ENCODE measurements around the gene TMEM182. TPM values are rescaled to one million over a fixed set of nuclear protein-coding genes. Genes with fewer than 3 reads are reported as not detected.

The TMEM182 gene
- polyA plus RNA-seq, 1 experiment, result 2.6 TPM

DNA sequence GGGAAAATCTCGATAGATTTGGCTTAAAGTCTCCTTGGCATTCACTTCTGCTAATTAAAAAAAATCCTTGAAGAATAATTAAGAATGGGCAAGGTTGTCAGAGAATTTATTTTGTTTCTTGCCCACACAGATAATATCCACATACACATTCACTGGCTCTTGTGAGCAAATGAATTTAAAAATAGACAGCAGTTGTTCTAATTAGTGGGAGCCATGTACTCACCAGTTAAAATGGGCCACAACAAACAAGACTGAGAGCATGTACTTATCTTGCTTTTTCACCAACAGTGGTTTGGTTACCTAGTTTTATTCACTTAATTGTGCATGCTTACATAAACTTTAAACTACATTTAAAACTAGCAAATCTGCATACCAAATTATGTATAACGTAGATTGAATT, 53.5 kb downstream of the TMEM182 start:
- H3K4me3 ChIP-seq (ENCODE audit: low read depth, low read length), result no peak overlapping the region
- TF ChIP-seq, protein P1, sequence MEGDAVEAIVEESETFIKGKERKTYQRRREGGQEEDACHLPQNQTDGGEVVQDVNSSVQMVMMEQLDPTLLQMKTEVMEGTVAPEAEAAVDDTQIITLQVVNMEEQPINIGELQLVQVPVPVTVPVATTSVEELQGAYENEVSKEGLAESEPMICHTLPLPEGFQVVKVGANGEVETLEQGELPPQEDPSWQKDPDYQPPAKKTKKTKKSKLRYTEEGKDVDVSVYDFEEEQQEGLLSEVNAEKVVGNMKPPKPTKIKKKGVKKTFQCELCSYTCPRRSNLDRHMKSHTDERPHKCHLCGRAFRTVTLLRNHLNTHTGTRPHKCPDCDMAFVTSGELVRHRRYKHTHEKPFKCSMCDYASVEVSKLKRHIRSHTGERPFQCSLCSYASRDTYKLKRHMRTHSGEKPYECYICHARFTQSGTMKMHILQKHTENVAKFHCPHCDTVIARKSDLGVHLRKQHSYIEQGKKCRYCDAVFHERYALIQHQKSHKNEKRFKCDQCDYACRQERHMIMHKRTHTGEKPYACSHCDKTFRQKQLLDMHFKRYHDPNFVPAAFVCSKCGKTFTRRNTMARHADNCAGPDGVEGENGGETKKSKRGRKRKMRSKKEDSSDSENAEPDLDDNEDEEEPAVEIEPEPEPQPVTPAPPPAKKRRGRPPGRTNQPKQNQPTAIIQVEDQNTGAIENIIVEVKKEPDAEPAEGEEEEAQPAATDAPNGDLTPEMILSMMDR (IDR thresholded peaks at IDR 0.05; ENCODE audit: insufficient read depth, low read depth, low read length), result no peak
- H3K36me3 ChIP-seq (ENCODE audit: control insufficient read depth, insufficient read depth, low read length), result no peaks in the 10 kb centered on the region
- CTCF ChIA-PET, result interaction anchor here (2.4 kb wide), 1 partner anchor 10 kb away, joined by 13 read pairs; no protein-coding TSS in a partner anchor
- no peak for DNase-seq (ENCODE audit: low read depth)
- POLR2A ChIA-PET, result no interaction called here
- H3K27me3 ChIP-seq (ENCODE audit: control insufficient read depth, insufficient read depth, low read length), result no peaks in the 10 kb centered on the region

DNA sequence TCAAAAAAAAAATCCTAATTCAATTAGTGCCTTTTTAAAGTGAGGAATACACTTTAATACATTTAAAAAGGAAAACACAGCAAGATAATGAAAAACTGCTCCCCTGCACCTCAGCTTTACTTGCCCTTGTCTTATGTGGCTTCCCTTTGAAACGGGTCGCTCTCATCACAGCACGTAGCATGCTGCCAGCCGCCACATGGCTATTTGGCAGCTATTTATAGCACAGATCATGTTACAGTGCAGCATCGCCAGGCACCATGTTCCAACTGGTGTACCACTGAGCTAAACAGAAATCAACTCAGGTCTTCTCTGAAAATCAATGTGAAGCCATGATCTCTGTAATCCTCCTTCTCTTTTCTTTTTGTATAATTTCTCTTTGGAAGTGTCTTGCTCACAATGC, 65.1 kb downstream of the TMEM182 start:
- Histone ChIP-seq H3K36me3 (ENCODE audit: control insufficient read depth, insufficient read depth, low read length) (no peaks in the 10 kb centered on the region), H3K4me3 (ENCODE audit: low read depth, low read length) (no peak overlapping the region), H3K27me3 (ENCODE audit: control insufficient read depth, insufficient read depth, low read length) (no peaks in the 10 kb centered on the region)
- POLR2A ChIA-PET, result no interaction called here
- CTCF ChIA-PET, result interaction anchor here (1.0 to 1.4 kb wide), 4 partner anchors 9 to 15 kb away, joined by 3 to 5 read pairs (median 4); no protein-coding TSS in a partner anchor
- TF ChIP-seq, protein P1 (IDR thresholded peaks at IDR 0.05; ENCODE audit: insufficient read depth, low read depth, low read length), result no peak
- DNase-seq (ENCODE audit: low read depth), result no peak

DNA sequence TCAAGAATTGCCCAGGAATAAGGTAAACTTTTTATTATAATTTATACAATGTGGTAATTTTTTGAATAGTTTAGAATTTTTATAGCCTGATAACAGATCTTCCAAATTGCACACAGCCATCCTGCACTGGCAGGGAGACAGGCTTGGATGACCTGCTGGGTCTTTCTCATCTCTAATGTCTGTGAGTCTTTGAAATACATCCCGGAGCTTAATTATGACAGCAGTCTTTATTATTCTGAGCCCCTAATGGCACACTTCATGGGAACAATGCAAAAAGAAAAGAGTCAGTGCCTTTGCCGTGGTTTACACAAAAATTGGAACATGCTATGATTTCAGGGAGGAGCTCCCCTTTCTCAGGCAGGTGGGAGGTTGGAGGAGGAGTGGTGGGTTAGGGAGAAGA, 71.0 kb downstream of the TMEM182 start:
- Histone ChIP-seq H3K27me3 (ENCODE audit: control insufficient read depth, insufficient read depth, low read length) (no peaks in the 10 kb centered on the region), H3K36me3 (ENCODE audit: control insufficient read depth, insufficient read depth, low read length) (no peaks in the 10 kb centered on the region), H3K4me3 (ENCODE audit: low read depth, low read length) (no peak overlapping the region)
- TF ChIP-seq, protein P1 (IDR thresholded peaks at IDR 0.05; ENCODE audit: insufficient read depth, low read depth, low read length), result no peak
- no peak for DNase-seq (ENCODE audit: low read depth)
- ChIA-PET CTCF (interaction anchor here (1.1 kb wide), 1 partner anchor 79 kb away, joined by 4 read pairs; no protein-coding TSS in a partner anchor), POLR2A (no interaction called here)

- Histone ChIP-seq H3K36me3 (ENCODE audit: control insufficient read depth, insufficient read depth, low read length) (no peaks in the 10 kb centered on the region), H3K27me3 (ENCODE audit: control insufficient read depth, insufficient read depth, low read length) (no peaks in the 10 kb centered on the region), H3K4me3 (ENCODE audit: low read depth, low read length) (no peak overlapping the region)
- ChIA-PET CTCF (interaction anchor here (0.6 kb wide), 1 partner anchor 68 kb away, joined by 3 read pairs; no protein-coding TSS in a partner anchor), POLR2A (no interaction called here)
- no peak for DNase-seq (ENCODE audit: low read depth)
- TF ChIP-seq, protein P1 (IDR thresholded peaks at IDR 0.05; ENCODE audit: insufficient read depth, low read depth, low read length), result no peak
Measured at GRCh38 chr2:102834523-102835273, 72.9 kb downstream of the TMEM182 start.

DNA sequence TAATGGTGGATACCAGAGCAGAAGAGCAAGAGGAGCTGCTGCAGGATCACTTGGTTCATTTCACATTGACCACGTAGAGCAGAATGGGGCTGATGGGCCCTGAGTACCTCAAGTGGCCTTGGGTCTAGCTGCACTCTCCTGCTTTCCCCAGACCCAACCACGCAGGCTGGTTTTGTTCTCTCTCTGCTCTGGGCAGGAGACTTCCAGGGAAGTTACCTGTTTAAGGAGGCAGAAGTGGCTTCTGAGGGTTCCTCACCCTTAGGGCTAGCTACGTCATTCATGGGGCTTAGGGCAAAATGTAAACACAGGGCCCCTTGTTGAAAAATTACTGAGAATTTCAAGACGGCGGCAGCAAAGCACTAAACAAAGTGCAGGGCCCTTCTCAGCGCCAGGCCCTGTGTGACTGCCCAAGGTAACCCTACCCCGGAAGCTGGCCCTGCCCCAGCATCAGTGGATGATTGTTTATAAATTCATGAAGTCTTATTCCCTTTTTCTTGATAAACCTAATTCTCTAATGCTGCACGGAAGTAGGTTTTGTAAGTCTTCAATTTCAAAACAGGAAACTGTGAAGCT, 75.9 kb downstream of the TMEM182 start:
- ChIA-PET POLR2A (no interaction called here), CTCF (interaction anchor here (0.9 to 1.2 kb wide), 2 partner anchors 10 to 11 kb away, joined by 3 read pairs; no protein-coding TSS in a partner anchor)
- H3K27me3 ChIP-seq (ENCODE audit: control insufficient read depth, insufficient read depth, low read length), result no peaks in the 10 kb centered on the region
- DNase-seq (ENCODE audit: low read depth), result no peak
- no peaks in the 10 kb centered on the region for H3K36me3 ChIP-seq (ENCODE audit: control insufficient read depth, insufficient read depth, low read length)
- no peak overlapping the region for H3K4me3 ChIP-seq (ENCODE audit: low read depth, low read length)
- TF ChIP-seq, protein P1 (IDR thresholded peaks at IDR 0.05; ENCODE audit: insufficient read depth, low read depth, low read length), result no peak

Measured in BJ (cell line).